Gastroesophageal sphincter (tissue), 3 donors: ENCODE results near the gene ASB15.

Source experiments
- POLR2A ChIP-seq, 2 donors: fragments of 450-650 bp; IDR thresholded peaks; one replicate each; pipeline ENCODE4 v1.6.1; 2017; ENCODE audit warnings: antibody characterized with exemption in 2 of 2, mild to moderate bottlenecking in 2 of 2, moderate library complexity in 1 of 2
- TF ChIP-seq, protein P1 (sequence below), 4 experiments: fragments of 200-600 bp in 2 of 4; fragments of 450-650 bp in 2 of 4; sonication (generic) in 1 of 4; IDR thresholded peaks; one replicate each; pipeline ENCODE4 v1.5.1; 2017 to 2019; ENCODE audit warnings: antibody characterized with exemption in 4 of 4, mild to moderate bottlenecking in 2 of 4, moderate library complexity in 2 of 4

DNA sequence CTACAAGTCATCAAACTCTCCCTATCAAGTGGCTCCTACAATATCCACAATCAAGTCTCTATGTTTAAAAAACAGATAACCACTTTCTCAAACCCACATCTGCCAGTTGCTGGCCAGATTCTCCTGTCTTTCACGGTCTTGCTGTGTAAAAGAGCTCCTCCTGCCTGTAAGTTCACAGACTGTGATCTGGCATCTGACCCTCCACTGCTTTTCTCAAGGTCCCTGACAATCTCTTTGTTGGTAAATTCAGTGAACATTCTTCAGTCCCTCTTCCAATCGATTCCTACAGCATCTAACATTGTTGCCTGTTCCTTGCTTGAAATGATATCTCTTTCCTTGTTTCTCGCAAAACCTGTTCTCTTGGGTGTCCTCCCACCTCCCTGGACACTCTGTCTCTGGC is 35.6 kb downstream of the ASB15 start:
- no peak for TF ChIP-seq POLR2A (IDR thresholded peaks at IDR 0.05)
- TF ChIP-seq, protein P1, sequence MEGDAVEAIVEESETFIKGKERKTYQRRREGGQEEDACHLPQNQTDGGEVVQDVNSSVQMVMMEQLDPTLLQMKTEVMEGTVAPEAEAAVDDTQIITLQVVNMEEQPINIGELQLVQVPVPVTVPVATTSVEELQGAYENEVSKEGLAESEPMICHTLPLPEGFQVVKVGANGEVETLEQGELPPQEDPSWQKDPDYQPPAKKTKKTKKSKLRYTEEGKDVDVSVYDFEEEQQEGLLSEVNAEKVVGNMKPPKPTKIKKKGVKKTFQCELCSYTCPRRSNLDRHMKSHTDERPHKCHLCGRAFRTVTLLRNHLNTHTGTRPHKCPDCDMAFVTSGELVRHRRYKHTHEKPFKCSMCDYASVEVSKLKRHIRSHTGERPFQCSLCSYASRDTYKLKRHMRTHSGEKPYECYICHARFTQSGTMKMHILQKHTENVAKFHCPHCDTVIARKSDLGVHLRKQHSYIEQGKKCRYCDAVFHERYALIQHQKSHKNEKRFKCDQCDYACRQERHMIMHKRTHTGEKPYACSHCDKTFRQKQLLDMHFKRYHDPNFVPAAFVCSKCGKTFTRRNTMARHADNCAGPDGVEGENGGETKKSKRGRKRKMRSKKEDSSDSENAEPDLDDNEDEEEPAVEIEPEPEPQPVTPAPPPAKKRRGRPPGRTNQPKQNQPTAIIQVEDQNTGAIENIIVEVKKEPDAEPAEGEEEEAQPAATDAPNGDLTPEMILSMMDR (IDR thresholded peaks at IDR 0.05) = no peak
